HL-60/S4 (cell line): ENCODE data around the gene PRR5.
"Not testable (repeated sequence)": the region's sequence is repeated elsewhere in the genome, so short reads cannot be mapped to it uniquely, and the experiment has no call there.

ENCODE experiments used
- in situ Hi-C: fragments of 300-500 bp; cut with MboI; formaldehyde crosslinking; loops from 2 replicates; pipeline ENCODE4 v1.14.3; 2022; ENCODE audit warnings: low sequenced_read_pairs

The PRR5 gene

DNA sequence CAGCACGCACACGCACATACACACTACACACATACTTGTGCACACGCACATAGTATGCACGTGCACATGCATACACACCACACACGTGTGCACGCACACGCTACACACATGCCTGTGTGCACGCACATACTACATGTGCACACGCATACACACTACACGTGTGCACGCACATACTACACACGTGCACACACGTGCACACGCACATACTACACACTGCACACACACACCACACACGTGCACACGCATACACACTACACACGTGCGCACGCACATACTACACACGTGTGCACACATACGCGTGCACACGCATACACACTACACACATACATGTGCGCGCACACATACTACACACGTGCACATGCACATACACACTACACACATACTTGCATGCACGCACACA lies 30.7 kb downstream of the PRR5 start:
- in situ Hi-C loops, result no loop called here

DNA sequence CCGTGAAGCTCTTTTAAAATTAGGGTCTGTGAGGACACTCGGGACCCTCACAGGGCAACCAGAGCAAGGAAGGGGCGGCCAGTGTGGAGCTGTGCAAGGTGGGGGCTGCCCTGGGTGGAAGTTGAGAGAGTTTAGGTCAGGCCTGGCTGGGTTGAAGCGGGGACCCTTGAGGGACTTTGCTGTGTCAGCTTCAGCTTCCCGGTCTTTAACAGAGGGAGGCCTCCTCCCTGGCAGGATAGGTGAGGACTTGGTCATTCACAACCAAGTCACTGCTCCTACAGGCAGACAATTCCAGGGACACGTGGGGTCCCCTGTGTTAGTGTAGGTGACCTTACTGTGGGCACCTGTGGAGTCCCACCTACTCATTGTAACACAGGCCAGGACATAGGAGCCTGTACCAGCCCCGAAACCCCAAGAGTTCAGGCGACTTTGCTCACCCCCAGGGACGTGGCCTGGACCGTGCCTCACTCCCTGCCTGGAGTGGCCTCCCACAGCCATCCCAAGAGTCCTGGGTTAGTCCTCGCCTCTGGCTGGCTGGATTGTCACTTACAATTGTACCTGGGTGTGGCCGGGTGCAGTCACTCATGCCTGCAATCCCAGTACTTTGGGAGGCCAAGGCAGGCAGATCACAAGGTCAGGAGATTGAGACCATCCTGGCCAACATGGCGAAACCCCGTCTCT lies 31.6 kb downstream of the PRR5 start:
- in situ Hi-C loops, result no loop called here

DNA sequence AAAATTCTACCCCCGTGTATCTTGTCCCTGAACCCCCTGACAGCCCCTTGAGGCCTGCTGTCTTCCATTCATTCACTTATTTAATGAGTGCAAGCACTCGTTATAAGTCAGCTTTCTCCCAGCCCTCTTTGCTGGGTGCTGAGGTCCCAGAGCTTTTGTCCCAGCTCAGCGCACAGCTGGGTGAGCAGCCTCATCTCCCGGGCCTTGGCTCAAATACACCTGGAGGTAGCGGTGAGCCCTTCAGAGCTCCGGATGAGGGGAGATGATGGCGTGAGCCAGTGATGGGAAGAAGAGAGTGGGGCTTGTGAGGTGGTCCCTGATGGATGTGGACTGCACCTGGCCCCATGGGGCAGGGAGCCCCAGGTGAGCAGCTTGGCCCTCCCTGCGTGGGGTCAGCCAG lies 32.3 kb downstream of the PRR5 start:
- in situ Hi-C loops, result no loop called here

DNA sequence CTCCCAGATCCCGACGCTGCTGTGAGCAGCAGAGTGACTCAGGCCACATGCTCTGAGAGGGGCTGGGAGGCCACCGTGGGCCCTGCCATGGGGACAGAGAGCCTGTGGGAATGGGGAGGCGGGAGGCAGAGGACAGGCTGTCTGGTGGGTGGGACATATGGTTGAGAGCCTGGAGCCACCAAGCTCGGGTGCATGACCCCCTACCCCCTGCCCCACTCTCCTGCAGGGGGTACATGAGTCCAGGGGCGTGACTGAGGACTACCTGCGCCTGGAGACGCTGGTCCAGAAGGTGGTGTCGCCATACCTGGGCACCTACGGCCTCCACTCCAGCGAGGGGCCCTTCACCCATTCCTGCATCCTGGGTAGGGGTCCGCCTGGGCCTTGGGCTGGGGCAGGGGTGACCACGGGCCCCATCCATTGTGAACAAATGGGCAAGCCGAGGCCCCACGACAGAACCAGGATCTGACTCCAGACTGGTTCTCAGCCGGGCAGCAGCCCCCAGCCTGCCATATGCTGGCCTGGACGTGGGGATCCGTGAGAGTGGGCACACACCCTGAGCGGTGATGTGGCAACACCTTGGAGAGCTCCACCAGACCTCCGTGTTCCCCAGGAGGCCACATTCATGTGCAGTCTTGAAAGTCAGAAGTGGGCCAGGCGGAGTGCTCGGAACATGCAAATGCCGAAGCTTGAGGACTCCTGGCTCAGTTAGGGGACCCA lies 33.0 kb downstream of the PRR5 start:
- in situ Hi-C loops, result no loop called here

DNA sequence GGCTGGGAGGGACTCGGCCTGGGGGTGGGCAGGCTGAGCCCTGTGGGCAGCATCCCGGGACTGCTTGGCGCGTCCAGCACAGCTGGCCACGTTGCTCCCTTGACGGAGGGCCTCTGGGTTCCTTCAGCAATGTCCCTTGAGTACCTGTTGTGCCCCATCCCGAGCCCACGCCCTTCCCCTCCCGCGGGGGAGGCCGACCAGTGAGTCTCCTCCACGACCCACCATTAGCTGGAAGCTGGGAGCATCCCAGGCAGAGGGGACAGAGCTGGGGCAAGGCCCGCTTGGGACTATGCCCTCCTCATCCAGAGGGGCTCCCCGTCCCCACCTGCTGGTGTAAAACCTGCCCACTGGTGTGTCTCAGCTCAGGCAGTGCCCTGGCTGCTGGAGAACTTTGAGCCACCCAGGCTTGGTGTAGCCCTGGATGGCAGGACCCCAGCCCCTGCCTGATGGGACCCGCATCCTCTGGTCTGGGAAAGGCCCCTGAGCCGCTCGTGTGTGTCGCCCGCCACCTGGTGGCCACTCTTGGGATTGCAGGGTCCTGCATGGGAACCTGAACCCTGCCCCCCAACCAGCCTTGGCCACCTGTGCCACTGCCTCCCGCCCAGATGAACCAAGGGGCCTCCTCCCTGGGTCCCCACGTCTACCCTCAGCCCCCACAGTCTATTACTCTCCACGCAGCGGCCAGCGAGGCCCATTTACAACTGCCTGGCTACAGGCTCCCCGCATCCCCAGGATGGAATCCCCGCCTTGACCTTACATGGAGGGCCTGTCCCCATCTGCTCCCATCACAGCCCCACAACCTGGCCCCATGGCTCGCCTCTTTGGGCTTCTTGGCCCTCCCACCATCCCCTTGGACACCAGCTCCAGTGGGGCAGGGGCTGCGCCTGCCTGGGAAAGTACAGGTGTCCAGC lies 33.8 kb downstream of the PRR5 start:
- in situ Hi-C loops, result no loop called here

DNA sequence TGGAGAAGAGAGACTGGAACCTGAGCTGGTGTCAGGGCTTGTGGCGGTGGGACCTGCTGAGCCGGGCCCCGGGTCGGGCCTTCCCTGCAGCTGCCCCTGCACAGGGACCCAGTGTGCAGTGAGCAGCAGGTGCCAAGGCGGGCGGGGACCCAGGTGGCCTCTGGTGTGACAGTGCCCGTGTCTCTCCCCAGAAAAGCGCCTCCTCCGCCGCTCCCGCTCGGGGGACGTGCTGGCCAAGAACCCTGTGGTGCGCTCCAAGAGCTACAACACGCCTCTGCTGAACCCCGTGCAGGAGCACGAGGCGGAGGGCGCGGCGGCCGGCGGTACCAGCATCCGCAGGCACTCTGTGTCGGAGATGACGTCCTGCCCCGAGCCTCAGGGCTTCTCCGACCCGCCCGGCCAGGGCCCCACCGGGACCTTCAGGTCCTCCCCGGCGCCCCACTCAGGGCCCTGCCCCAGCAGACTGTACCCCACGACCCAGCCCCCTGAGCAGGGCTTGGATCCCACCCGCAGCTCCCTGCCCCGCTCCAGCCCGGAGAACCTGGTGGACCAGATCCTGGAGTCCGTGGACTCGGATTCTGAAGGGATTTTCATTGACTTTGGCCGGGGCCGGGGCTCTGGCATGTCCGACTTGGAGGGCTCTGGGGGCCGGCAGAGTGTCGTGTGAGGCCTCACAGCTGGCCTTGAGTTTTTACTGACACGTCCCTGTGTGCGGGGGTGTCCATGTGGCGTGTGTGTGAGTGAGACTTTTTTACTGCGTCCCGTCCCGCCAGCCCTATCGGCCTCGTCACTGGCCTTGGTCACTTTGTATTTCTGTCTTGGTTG lies 34.8 kb downstream of the PRR5 start:
- in situ Hi-C loops, result no loop called here

DNA sequence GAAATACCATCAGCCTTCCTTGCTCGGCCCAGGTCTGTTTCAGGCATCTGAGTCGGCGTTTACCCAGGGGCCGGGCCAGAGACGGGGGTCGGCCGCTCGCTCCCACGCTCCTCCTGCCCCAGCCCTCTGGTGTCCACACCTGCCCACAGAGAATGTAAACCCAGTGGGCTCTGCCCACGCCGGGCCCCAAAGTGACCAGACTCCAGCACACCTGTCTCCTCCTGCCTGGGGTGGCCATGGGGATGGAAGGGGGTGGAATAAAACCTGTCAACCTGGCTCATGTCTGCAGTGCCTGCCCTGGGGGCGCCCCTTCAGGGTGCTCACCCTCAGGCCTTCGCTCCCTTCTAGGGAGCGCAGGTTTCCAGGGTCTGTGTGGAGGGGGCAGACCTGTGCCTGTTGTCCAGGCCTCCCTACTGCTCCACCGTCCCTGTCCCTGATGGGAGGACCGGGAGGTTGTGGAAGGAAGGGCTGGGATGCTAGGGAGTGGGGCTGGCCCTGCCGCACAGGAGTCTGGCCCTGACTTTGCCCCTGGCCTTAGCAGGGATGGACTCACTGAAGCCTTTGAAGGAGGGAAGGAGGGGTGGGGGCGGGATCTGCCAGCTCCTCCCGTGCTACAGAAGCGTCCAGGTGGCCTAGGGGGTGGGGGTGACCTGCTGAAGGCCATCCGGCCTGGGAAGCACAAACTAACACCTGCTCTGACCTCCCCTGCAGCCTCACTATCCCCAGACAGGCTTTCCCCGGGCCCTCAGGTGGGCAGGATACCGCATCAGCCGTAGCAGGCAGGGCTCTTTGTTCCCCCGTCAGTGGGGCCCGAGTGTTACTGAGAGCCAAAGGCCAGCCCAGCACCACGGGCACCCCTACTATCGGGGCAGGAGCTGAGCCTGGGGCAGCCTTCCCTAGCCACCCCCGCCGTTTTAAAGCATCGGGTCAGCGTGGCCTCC lies 35.7 kb downstream of the PRR5 start:
- in situ Hi-C loops, result no loop called here

DNA sequence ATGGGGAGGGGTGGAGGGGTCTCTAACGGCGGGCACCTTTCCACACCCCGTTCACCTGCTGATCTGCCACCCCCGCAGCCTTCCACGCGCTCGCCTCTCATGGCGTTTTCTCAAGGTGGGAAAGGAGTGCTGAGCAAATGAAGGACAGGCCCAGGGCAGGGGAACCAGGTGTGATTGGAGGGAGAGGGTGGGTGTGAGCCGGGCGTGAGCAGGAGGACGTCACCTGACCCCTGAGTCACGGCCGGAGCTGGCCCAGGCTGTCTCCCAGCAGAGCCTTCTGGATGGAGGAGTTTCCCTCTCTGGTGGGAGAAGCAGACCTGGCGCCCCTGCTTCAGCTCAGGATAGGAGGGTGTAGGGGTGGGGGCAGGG lies 36.3 kb downstream of the PRR5 start:
- in situ Hi-C loops, result no loop called here

DNA sequence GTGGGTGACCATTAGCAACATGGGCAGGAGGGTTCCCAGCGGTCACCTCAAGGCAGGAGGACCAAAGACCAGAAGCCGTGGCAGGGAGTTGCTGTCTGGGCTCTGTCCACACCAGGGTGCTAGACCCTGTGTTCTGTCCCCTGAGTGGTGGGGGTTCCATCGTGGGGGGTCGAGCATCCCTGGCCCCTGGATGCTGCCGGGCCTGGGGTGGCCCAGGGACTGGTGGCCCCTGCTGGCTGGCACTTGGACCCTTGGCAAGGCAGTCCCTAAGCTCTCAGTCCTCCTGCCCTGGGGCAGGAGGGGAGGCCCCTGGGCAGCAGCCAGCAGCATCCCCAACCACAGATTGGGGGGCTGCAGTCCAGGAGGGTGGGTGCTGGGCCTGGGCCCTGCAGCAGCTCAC lies 37.0 kb downstream of the PRR5 start:
- in situ Hi-C loops, result no loop called here

DNA sequence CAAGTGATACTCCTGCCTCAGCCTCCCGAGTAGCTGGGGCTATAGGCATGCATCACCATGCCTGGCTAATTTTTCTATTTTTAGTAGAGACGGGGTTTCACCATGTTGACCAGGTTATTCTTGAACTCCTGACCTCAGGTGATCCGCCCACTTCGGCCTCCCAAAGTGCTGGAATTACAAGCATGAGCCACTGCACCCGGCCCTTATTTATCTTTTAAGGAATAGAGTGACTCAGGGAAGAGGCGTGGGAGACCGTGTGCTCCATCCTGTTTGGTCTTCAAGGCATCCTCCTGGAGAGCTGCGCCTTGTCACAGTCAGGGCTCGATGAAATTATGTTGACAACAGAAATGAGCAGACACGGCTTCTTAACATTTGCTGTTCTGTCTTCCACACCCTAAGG lies 37.7 kb downstream of the PRR5 start:
- in situ Hi-C loops, result not testable (repeated sequence)

DNA sequence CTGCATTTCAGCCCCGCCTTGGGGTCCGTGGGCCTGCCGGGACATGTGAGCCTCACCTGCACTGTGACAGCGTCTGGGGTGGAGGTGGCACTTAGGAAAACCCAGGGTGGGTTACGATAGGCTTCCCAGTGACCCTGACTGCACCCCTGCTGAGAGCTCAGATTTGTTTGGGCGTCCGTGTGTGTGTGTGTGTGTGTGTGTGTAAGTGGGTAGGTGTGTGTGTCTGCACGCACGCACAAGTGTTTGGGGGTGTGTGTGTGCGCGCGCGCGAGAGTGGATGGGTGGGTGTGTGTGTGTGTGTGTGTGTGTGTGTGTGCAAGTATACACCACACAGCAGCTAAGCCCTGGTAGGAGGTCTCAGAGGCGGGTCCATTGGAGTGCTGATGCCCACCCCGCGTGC lies 38.3 kb downstream of the PRR5 start:
- in situ Hi-C loops, result no loop called here

DNA sequence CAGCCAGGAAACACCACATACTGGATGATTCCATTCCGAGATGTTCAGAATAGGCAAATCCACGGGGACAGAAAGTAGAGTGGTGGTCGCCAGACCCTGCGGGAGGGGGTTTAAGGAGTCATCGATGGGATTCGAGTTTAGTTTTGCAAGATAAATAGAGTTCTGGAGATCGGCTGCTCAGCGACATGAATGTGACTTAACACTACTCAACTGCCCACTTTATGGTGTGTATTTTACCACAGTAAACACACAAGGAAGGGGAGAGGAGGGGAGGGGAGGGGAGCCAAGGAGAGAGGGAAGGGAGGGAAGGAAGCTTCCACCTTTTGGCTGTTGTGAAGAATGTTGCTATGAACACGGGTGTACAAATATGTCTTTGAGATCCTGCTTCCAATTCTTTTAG lies 39.9 kb downstream of the PRR5 start:
- in situ Hi-C loops, result no loop called here

DNA sequence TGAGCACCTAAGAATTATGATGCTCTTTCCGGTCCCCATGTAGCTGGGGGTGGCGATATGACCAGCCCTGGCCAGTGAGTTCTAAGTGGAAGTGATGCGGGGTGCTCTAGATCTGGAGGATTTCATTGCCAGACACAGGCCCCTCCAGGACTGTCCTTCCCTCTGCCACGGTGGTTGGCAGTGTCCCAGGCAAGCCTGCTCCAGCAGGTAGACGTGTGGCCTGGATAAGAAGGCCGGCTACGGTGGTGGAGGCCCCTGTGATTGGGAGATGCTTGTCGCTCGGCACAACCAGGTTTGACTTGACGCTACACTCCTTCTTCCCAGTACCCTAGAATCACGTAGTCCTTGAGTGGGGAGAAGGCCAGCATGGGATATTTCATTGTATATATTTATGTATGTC lies 41.2 kb downstream of the PRR5 start:
- in situ Hi-C loops, result no loop called here

DNA sequence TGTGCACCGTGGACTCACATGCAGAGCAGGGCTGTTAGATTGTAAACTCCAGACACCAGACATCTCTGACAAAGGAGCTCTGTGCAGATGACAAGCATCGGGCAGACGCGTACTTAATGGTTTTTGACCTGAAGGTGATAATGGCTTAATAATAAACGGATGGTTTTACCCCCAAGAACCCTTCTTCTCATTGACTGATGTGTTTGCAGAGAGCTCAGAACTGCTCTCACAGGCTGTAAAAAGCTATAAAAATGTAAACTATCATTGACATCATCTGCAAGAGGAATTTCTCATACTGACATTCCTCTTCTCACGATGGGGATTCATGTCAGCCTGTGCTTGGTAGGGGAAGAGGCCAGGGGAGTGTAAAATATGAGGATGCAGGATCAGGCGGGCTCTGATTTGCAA lies 41.8 kb downstream of the PRR5 start:
- in situ Hi-C loops, result no loop called here

DNA sequence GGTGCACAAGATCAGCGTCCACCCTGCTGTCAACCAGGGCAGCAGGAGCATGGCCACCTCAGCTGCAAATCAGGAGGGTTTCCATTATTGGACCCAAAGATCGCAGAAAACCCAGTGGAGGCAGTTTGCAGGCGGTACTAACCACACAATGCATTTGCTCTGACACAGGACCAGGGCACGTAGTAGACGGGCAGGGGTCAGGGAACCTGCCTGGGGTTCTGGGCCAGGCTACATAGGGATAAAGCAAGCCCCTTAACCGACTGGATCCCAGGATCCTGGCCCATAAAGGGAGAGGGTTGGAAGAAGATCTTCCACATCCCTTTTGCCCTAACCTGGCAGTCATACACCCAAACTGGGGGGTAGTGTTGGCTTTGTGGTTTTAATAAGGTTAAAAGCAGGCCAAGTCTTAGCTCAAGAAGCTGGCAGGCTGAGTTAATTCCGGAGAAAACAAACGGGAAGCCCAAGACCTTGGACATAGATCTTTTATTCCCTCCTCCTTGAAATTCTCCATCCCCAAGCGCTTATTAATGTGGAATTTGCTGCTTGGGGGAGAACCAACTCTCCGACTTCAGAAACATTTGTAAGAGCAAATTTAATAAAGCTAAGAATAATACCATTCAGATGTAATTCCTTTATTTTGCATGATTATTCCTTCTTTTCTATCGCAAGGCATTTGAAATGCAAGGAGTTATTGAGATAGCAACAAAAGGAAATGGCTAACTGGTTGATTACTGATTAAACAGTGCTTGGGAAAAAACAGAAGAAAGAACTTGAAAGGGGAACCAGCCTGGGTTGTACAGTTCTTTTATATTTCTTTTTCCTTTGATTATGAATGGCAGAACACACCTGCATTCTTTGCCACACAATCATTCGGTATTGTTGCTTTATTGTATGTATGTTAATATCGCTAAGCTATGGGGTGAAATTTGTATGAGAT lies 44.1 kb downstream of the PRR5 start:
- in situ Hi-C loops, result no loop called here

DNA sequence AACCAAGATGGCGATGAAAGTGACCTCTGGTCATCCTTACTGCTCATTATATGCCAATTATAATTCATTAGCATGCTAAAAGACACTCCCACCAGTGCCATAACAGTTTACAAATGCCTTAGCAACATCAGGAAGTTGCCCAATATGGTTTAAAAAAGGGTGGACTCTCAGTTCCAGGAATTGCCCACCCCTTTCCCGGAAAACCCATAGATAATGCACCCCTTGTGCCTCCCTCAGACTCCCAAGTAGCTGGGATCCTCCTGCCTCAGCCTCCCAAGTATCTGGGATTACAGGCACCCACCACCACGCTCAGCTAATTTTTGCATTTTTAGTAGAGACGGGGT lies 45.8 kb downstream of the PRR5 start:
- in situ Hi-C loops, result not testable (repeated sequence)

DNA sequence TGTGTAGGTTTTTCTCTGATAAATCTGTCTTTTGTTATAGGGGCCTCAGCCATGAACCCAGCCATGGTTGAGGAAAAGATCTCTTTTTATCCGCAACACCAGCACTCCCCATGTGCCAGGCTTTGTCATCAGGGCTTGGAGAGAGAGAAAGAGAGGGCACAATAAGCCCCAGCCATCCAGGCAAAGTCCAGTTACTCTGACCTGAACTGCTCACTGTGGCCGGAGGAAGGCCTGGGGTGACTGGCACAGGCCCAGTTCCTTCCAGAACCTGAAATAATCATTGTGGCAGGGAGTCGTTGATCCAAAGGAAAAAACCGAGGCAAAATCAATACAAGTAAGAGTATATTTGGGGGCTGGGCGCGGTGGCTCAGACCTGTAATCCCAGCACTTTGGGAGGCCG lies 46.5 kb downstream of the PRR5 start:
- in situ Hi-C loops, result no loop called here

DNA sequence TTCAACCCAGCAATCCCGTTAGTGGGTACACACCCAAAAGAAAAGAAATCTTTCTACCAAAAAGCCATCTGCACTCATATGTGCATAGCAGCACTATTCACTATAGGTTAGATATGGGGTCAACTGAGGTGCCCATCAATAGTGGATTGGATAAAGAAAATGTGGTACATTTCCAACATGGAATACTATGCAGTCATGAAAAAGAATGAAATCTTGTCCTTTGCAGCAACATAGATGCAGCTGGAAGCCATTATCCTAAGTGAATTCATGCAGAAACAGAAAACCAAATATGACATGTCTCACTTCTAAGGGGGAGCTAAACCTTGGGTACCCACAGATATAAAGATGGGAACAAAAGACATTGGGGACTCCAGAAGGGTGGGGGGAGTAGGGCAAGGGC lies 48.5 kb downstream of the PRR5 start:
- in situ Hi-C loops, result no loop called here
